Suprapubic skin (tissue), 4 donors: Measurements from ENCODE around the gene PNMA8A.

ENCODE experiments used
- EP300 ChIP-seq: sonication (generic); formaldehyde crosslinking; IDR thresholded peaks from one replicate; pipeline ENCODE4 v1.6.1; 2017; ENCODE audit warnings: antibody characterized with exemption
- POLR2A ChIP-seq, 2 donors: fragments of 450-650 bp; IDR thresholded peaks; one replicate each; pipeline ENCODE4 v1.6.1; 2017; ENCODE audit warnings: antibody characterized with exemption in 2 of 2, mild to moderate bottlenecking in 2 of 2, moderate library complexity in 2 of 2
- POLR2AphosphoS5 ChIP-seq, 3 donors: sonication (generic); formaldehyde crosslinking; IDR thresholded peaks; one replicate each; pipeline ENCODE4 v1.6.1; 2017; ENCODE audit warnings: antibody characterized with exemption in 3 of 3
- TF ChIP-seq, protein P1 (sequence below), 2 donors: fragments of 200-600 bp in 1 of 2; fragments of 450-650 bp in 1 of 2; sonication (generic) in 1 of 2; IDR thresholded peaks; one replicate each; pipeline ENCODE4 v1.5.1; 2016 to 2019; ENCODE audit warnings: antibody characterized with exemption in 2 of 2, mild to moderate bottlenecking in 1 of 2, moderate library complexity in 1 of 2

DNA sequence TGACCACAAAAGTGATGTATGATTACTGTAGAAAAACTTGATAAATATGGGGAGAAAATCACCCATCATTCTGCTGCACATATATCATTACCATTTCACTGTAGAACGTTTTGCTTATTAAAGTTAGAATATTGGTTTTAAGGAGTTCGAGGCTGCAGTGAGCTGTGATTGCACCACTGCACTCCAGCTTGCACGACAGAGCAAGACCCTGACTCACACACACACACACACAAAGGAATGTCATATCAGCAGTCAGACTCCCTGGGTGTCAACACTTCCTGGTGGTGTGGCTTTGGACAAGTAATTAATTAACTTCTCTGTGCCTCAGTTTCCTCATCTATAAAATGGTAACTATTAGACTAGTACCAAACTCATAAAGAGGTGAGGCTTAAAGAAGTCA lies 11.3 kb upstream of the PNMA8A start:
- no peak for TF ChIP-seq EP300
- TF ChIP-seq, protein P1, sequence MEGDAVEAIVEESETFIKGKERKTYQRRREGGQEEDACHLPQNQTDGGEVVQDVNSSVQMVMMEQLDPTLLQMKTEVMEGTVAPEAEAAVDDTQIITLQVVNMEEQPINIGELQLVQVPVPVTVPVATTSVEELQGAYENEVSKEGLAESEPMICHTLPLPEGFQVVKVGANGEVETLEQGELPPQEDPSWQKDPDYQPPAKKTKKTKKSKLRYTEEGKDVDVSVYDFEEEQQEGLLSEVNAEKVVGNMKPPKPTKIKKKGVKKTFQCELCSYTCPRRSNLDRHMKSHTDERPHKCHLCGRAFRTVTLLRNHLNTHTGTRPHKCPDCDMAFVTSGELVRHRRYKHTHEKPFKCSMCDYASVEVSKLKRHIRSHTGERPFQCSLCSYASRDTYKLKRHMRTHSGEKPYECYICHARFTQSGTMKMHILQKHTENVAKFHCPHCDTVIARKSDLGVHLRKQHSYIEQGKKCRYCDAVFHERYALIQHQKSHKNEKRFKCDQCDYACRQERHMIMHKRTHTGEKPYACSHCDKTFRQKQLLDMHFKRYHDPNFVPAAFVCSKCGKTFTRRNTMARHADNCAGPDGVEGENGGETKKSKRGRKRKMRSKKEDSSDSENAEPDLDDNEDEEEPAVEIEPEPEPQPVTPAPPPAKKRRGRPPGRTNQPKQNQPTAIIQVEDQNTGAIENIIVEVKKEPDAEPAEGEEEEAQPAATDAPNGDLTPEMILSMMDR (IDR thresholded peaks at IDR 0.05) = no peak
- no peak for TF ChIP-seq POLR2A (IDR thresholded peaks at IDR 0.05)
- no peak for TF ChIP-seq POLR2AphosphoS5 (IDR thresholded peaks at IDR 0.05)
